ENCODE results near the gene AGTRAP. TPM values are rescaled to one million over a fixed set of nuclear protein-coding genes. Genes with fewer than 3 reads are reported as not detected.

Gene AGTRAP
- total and polyA plus RNA-seq, 9 of the 15 experiments (the other 6 are each of a cell fraction or from before 2014, with no cell fraction given): 26.8 to 105 (median 57.5) TPM

- FAIRE-seq: no peak
- Histone ChIP-seq H3K27me3 (ENCODE audit: control insufficient read depth in 2 of 2, insufficient read depth in 2 of 2, low read length in 2 of 2) (no peaks in the 10 kb centered on the region), H3K4me1 (replicated peaks in 1 of 2; ENCODE audit: control insufficient read depth in 2 of 2, insufficient read depth in 2 of 2, low read length in 2 of 2) (peaks cover 42 to 43% of the 10 kb centered on the region in 2 experiments), H2AFZ (ENCODE audit: low read depth, low read length) (peak overlapping the region; percentile 23), H3K4me3 (no peak overlapping the region), H3K9me1 (ENCODE audit: control insufficient read depth, insufficient read depth, low read length) (peaks cover 8% of the 10 kb centered on the region), H4K20me1 (replicated peaks; ENCODE audit: control insufficient read depth, insufficient read depth, low read length) (no peaks in the 10 kb centered on the region), H3K27ac (ENCODE audit: extremely low read depth, low read depth, low read length) (no peak overlapping the region), H3K79me2 (ENCODE audit: control insufficient read depth, insufficient read depth, low read length) (peaks cover 23% of the 10 kb centered on the region), H3K36me3 (ENCODE audit: control insufficient read depth, insufficient read depth, low read length) (no peaks in the 10 kb centered on the region; the same call in 2 of the 3 replicates), H3K9ac (ENCODE audit: insufficient read depth in 1 of 2, low read depth in 2 of 2, low read length in 2 of 2) (no peak overlapping the region), H3K9me3 (replicated peaks; ENCODE audit: control insufficient read depth, insufficient read depth, low read depth, low read length) (no peaks in the 10 kb centered on the region), H3K4me2 (ENCODE audit: insufficient read depth, low read length) (no peak overlapping the region)
- ChIA-PET POLR2A (interaction anchor here (0.5 to 1.3 kb wide), 3 partner anchors 9 to 684 kb away, joined by 3 to 5 read pairs (median 4); no protein-coding TSS in a partner anchor), CTCF (ENCODE audit: low intra/inter-chr PET ratio) (no interaction called here)
- ATAC-seq: no peak
- intact Hi-C loops (cut with micrococcal nuclease): no loop called here
- no peak for DNase-seq (ENCODE audit: extremely low read depth in 1 of 4, low spot score in 3 of 4)
- TF ChIP-seq HLTF (IDR thresholded peaks at IDR 0.05) (no peak), ID3 (CRISPR knock-in tag; IDR thresholded peaks at IDR 0.05) (no peak), ID3 (tag; IDR thresholded peaks at IDR 0.05) (peak; percentile 96)
- in situ Hi-C loops (cut with MboI): no loop called here
- BruUV-seq (replicated peaks): no TSS peak
- WGBS (ENCODE audit: insufficient coverage, low coverage, missing lambda C conversion rate): 64% methylated on average over 3 of the region's 3 CpGs
Measured at GRCh38 chr1:11733306-11733705, 2.6 kb upstream of the AGTRAP start.

GRCh38 chr1:11735531-11735853, 444 bp upstream of the AGTRAP start:
- WGBS (ENCODE audit: insufficient coverage, low coverage, missing lambda C conversion rate): 33% methylated on average over 4 of the region's 4 CpGs
- ChIA-PET CTCF (ENCODE audit: low intra/inter-chr PET ratio) (no interaction called here), POLR2A (interaction anchor here (0.7 to 3.0 kb wide), 8 partner anchors 14 to 173 kb away, joined by 3 to 23 read pairs (median 3); partner anchors contain the start of gene FBXO6)
- Histone ChIP-seq H3K9me1 (ENCODE audit: control insufficient read depth, insufficient read depth, low read length) (peaks cover 7% of the 10 kb centered on the region), H3K36me3 (ENCODE audit: control insufficient read depth, insufficient read depth, low read length) (peaks cover 7% of the 10 kb centered on the region; the same call in 2 of the 3 replicates), H3K4me3 (peak overlapping the region; percentile 69), H3K79me2 (ENCODE audit: control insufficient read depth, insufficient read depth, low read length) (peaks cover 36% of the 10 kb centered on the region), H3K4me2 (ENCODE audit: insufficient read depth, low read length) (peak overlapping the region; percentile 99), H3K9me3 (replicated peaks; ENCODE audit: control insufficient read depth, insufficient read depth, low read depth, low read length) (no peaks in the 10 kb centered on the region), H3K4me1 (replicated peaks in 1 of 2; ENCODE audit: control insufficient read depth in 2 of 2, insufficient read depth in 2 of 2, low read length in 2 of 2) (peaks cover 43 to 46% of the 10 kb centered on the region in 2 experiments), H3K9ac (ENCODE audit: insufficient read depth in 1 of 2, low read depth in 2 of 2, low read length in 2 of 2) (peak overlapping the region; percentile 34 to 97), H4K20me1 (replicated peaks; ENCODE audit: control insufficient read depth, insufficient read depth, low read length) (no peaks in the 10 kb centered on the region), H3K27me3 (ENCODE audit: control insufficient read depth in 2 of 2, insufficient read depth in 2 of 2, low read length in 2 of 2) (no peaks in the 10 kb centered on the region), H3K27ac (ENCODE audit: extremely low read depth, low read depth, low read length) (peak overlapping the region; percentile 53), H2AFZ (ENCODE audit: low read depth, low read length) (peak overlapping the region; percentile 84)
- FAIRE-seq: no peak
- intact Hi-C loops (cut with micrococcal nuclease) (loop anchor here (5.0 kb wide), 1 partner anchor 62 kb away; no protein-coding TSS in a partner anchor), in situ Hi-C loops (cut with MboI) (no loop called here)
- ATAC-seq: no peak
- no peak for DNase-seq (ENCODE audit: extremely low read depth in 1 of 4, low spot score in 3 of 4)
- no TSS peak for BruUV-seq (replicated peaks)
- TF ChIP-seq FOXP1 (CRISPR knock-in tag; IDR thresholded peaks at IDR 0.05) (0 out of 2 replicates have a peak, but pooled peaks have one; percentile 15), ZKSCAN1 (IDR thresholded peaks at IDR 0.05; ENCODE audit: low read depth, low read length) (no peak), RCOR1 (IDR thresholded peaks at IDR 0.05; ENCODE audit: borderline replicate concordance in 1 of 2, low read depth in 2 of 2, low read length in 2 of 2) (no peak), CUX1 (CRISPR knock-in tag; IDR thresholded peaks at IDR 0.05) (no peak), MIER1 (IDR thresholded peaks at IDR 0.05; ENCODE audit: low read depth) (no peak), MTF1 (CRISPR knock-in tag; IDR thresholded peaks at IDR 0.05; ENCODE audit: borderline replicate concordance) (no peak), PTBP1 (IDR thresholded peaks at IDR 0.05; ENCODE audit: low read depth, low read length) (no peak)
